ENCODE results near the gene NEURL3. TPM values are rescaled to one million over a fixed set of nuclear protein-coding genes. Genes with fewer than 3 reads are reported as not detected.

NEURL3 gene
- total RNA-seq, 4 donors from 2014 or later = 0.40 TPM; not detected in 3

DNA sequence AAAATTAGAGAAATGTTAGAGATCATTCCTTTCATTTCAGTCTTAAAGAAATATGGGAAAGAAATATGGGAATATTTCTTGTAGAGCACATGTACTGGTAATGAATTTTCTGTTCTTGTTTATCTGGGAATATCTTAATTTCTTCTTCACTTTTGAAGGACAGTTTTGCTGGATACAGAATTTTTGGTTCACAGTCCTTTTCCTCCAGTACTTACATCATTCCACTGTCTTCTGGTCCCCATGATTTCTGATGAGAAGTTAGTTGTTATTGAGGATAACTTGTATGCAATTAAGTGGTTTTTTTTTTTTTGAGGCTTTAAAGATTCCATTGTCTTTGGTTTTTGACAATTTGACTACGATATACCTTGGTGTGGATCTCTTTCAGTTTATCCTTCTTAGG, 11.0 kb downstream of the NEURL3 start:
- Histone ChIP-seq H3K9me3 (no peaks in the 10 kb centered on the region), H3K4me3 (replicated peaks in 1 of 3) (no peak overlapping the region), H3K4me1 (no peaks in the 10 kb centered on the region), H3K27me3 (no peaks in the 10 kb centered on the region), H3K36me3 (no peaks in the 10 kb centered on the region), H3K27ac (no peak overlapping the region)
- TF ChIP-seq CTCF (IDR thresholded peaks at IDR 0.05) (no peak), POLR2A (IDR thresholded peaks at IDR 0.05) (no peak)
- no peak for DNase-seq
- 94 to 97% methylated on average over 1 of the region's 1 CpG for WGBS, 2 donors
- intact Hi-C loops (cut with DNase I) = no loop called here

DNA sequence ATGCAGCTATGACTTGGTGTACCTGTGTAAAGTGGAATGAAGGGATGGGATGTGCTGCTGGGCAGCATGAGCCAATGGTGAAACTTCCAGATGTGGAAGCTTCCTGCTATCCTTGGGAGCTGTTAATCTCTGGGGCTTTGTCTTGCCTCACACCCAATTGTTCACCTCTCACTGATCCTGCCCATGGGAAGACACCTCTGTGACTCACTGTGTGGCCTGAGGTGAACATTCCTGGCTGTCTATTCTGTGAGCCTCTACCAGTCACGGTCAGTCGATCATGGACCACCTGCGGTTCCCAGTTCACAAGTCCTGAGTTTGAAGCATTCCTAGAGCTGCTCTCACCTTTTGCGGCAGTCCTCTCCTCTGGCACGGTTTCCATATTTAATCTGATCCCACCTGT, 12.1 kb downstream of the NEURL3 start:
- Histone ChIP-seq H3K27me3 (no peaks in the 10 kb centered on the region), H3K9me3 (no peaks in the 10 kb centered on the region), H3K4me3 (replicated peaks in 1 of 3) (no peak overlapping the region), H3K27ac (no peak overlapping the region), H3K36me3 (no peaks in the 10 kb centered on the region), H3K4me1 (no peaks in the 10 kb centered on the region)
- intact Hi-C loops (cut with DNase I) = no loop called here
- DNase-seq = no peak
- no peak for TF ChIP-seq POLR2A (IDR thresholded peaks at IDR 0.05)
- no peak for TF ChIP-seq CTCF (IDR thresholded peaks at IDR 0.05)
- 41 to 58% methylated on average over 5 of the region's 5 CpGs for WGBS, 2 donors

DNA sequence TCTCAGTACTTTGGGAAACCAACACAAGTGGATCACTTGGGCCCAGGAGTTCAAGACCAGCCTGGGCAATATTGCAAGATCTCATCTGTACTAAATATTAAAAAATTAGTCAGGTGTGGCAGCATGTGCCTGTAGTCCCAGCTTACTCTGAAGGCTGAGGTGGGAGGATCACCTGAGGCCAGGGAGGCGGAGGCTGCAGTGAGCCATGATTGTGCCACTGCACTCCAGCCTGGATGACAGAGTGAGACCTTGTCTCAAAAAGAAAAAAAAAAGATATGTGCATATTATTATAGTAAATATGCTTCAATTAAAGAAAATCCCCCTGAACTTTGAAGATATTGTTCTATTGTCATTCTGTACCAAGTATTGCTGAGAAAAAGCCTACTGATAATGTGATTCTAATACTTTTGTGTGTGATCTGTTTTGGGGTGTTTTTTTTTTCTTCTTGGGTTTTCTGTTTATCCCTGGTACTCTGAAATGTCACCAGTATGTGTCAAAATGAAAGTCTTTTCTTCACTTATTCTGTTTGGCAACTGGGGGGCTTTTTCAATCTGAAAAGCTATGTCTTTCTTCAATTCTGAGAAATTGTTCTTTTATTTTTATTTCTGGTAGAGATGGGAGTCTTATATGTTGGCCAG, 13.2 kb downstream of the NEURL3 start:
- Histone ChIP-seq H3K4me3 (replicated peaks in 1 of 3) (no peak overlapping the region), H3K27ac (no peak overlapping the region), H3K36me3 (no peaks in the 10 kb centered on the region), H3K27me3 (no peaks in the 10 kb centered on the region), H3K4me1 (no peaks in the 10 kb centered on the region), H3K9me3 (no peaks in the 10 kb centered on the region)
- 93 to 100% methylated on average over 1 of the region's 1 CpG for WGBS, 2 donors
- DNase-seq = no peak
- no peak for TF ChIP-seq CTCF (IDR thresholded peaks at IDR 0.05)
- TF ChIP-seq POLR2A (IDR thresholded peaks at IDR 0.05) = no peak
- intact Hi-C loops (cut with DNase I) = no loop called here

- intact Hi-C loops (cut with DNase I) = no loop called here
- no peaks in the 10 kb centered on the region for H3K36me3 ChIP-seq
- no peak for DNase-seq
- H3K4me3 ChIP-seq (replicated peaks in 1 of 3) = no peak overlapping the region
- H3K4me1 ChIP-seq = peaks cover 0 to 3% of the 10 kb centered on the region in 2 donors
- no peak overlapping the region for H3K27ac ChIP-seq
- WGBS, 2 donors = 77 to 83% methylated on average over 1 of the region's 1 CpG
- no peaks in the 10 kb centered on the region for H3K9me3 ChIP-seq
- H3K27me3 ChIP-seq = no peaks in the 10 kb centered on the region
- TF ChIP-seq CTCF (IDR thresholded peaks at IDR 0.05) (no peak), POLR2A (IDR thresholded peaks at IDR 0.05) (no peak)
Measured at GRCh38 chr2:96489663-96490062, 15.5 kb downstream of the NEURL3 start.

DNA sequence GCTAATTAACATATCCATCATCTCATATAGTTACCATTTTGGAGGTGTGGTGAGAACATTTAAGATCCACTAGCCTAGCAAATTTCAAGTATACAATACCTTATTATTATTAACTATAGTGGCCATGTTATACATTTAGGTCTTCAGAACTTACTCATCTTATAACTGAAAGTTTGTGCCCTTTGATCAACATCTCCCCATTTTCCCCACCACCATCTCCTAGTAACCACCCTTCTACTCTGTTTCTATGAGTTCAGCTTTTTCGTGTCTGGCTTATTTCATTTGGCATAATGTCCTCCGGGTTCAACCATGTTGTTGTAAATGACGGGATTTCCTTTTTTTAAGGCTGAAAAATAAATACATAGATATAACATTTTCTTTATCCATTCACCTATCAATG, 15.9 kb downstream of the NEURL3 start:
- TF ChIP-seq POLR2A (IDR thresholded peaks at IDR 0.05) = no peak
- TF ChIP-seq CTCF (IDR thresholded peaks at IDR 0.05) = no peak
- intact Hi-C loops (cut with DNase I) = no loop called here
- 88 to 90% methylated on average over 3 of the region's 3 CpGs for whole genome bisulfite sequencing, 2 donors

More for the DNA sequence above, 15.9 kb downstream of the NEURL3 start:
- Histone ChIP-seq H3K36me3 (no peaks in the 10 kb centered on the region), H3K27ac (no peak overlapping the region), H3K27me3 (no peaks in the 10 kb centered on the region), H3K9me3 (no peaks in the 10 kb centered on the region), H3K4me1 (peaks cover 0 to 3% of the 10 kb centered on the region in 2 donors), H3K4me3 (replicated peaks in 1 of 3) (no peak overlapping the region)
- DNase-seq = no peak
